Activated T-cell treated with anti-CD3 and anti-CD28 coated beads, Interleukin-2, amount 50 U/mL, for 1 hour (primary cell): ENCODE measurements around the gene RPL15.
A peak's percentile ranks its signal among the peaks of the same experiment; 100 is the strongest.
"Not testable (repeated sequence)": the region's sequence is repeated elsewhere in the genome, so short reads cannot be mapped to it uniquely, and the experiment has no call there.

Experiments
- DNase-seq: peaks from one replicate; pipeline ENCODE4 v3.0.0-alpha.2; 2020

The RPL15 gene

GRCh38 chr3:23916886-23917678 is at the start of gene RPL15, which contains the start of gene NKIRAS1:
Gene RPL15 (plus strand): TSS chr3:23917132. CDS start chr3:23917860, 728 bp downstream.
Gene NKIRAS1 (minus strand): TSS chr3:23916990. CDS start chr3:23910904, 6,086 bp downstream.
- peak; percentile 95 for DNase-seq

DNA sequence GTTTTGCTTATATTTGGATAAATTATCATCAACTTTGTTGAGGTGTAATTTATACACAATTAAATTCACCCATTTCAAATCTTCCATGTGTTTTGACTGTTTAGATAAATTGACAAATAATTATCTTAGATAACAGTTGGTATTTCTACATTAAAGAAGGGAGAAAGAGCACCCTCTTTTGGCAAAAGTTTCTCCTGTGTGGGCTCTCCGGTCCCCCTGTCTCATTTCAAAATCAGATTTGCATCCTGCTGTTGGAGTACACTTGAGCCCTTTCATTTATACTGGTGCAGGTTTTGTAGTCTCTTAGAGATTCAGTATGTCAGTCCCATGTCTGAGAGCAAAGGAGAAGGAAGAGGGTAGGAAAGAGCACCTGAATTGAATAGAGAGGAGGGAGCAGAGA is 49.5 kb upstream of the RPL15 start:
- DNase-seq, result no peak

DNA sequence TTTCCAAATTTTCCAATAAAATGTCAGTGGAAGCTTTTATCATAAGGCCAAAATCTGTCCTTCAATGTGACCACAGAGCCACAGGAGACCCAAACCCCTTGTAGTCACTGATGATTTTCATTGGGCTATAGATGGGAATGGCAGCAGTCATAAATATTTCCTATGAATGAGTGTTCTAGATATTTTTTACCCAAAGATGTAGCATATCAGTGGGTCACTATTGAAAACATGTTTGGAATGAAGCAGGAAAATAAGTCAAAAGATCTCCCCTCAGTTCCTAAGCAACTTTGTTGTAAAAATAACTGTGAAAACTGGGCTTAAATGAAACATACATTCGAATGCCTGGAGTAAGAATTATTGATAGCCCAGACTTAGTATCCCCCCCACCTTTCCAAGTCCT is 49.1 kb upstream of the RPL15 start:
- no peak for DNase-seq

DNA sequence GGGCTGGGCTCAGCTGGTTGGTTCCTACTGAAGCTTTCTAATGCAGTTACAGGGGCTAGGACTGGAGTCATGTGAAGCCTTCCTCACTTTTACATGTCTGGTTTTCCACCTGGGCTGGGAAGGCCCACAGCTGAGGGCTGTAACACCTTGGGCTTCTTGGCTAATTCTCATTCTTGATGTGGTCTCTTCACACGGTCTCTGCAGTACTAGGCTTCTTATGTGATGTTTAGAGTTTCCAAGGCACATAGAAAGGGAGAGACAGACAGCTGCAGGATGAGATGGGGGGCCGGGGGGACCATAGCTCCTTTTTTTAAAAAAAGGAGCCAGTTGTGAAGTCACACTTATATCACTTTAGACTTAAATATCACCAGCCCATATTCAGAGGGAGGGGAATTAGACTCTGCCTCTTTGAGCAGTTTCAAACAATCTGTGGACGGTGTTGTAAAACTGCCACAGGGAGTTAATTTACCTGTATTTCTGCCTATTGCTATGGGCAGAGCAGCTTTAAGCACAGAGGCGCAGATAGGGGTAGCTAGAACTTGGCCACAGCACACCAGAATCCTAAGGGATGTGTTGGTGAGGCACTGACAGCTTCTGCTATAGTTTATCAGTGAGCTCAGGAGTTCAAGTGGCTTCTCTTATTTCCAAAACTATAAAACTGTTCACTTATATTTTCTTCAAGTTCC is 46.8 kb upstream of the RPL15 start:
- DNase-seq, result no peak

GRCh38 chr3:23870663-23871043 is 46.3 kb upstream of the RPL15 start:
- DNase-seq, result not testable (repeated sequence)

- DNase-seq, result not testable (repeated sequence)
Measured at GRCh38 chr3:23871361-23871760, 45.6 kb upstream of the RPL15 start.

GRCh38 chr3:23872330-23872729 is 44.6 kb upstream of the RPL15 start:
- DNase-seq, result no peak

DNA sequence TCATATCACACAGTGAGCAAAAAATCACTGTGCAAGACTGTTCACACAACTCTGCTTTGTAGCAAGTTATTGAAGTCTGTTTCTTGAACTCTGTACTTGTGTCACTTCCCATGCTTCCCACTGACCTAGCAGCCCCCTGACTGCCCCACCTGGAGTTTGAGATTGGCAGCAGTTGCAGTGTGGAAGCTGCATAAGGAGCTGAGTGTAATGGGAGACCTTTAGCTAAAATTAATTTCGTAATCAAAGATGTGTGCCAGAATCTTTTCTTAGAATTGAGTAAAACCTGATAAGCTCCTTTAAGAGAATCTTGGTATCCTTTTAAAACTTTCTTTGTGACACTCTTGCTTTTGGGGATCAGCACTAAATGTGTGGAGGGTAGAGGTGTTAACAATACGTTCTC is 43.0 kb upstream of the RPL15 start:
- no peak for DNase-seq

DNA sequence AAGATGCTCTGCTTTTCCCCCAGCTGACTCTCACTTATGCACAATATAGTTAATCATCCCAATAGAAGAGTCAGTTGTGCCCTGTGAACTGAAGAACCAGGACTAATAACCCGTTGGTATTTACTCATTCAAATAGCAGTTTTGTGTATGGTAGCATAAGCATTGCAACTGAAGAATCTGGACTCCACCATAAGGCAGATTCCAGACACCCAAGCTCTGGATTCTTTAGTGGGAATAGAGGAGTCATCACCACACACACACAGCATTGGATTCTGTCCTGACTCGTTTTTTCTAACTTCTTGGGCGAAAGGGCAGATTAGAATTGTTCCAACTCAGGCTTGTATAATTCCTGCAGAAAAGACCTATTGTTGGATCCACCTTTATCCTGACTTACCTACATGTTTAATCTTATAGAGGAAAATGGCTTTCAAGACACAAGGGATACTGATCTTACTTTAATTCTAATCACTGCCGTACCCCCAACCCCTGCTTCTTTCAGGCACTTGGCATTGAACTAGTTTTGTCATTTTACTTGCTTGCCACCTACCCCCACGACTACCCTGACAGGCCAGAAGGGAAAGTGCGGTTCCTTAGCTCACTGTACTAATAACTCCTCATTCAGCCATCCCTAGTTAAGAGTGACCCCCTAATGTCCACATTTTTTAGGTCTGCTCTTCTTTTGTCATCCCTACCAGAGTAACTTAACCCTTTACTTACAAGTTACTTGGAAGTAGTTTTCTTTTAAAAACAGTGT is 42.4 kb upstream of the RPL15 start:
- no peak for DNase-seq

DNA sequence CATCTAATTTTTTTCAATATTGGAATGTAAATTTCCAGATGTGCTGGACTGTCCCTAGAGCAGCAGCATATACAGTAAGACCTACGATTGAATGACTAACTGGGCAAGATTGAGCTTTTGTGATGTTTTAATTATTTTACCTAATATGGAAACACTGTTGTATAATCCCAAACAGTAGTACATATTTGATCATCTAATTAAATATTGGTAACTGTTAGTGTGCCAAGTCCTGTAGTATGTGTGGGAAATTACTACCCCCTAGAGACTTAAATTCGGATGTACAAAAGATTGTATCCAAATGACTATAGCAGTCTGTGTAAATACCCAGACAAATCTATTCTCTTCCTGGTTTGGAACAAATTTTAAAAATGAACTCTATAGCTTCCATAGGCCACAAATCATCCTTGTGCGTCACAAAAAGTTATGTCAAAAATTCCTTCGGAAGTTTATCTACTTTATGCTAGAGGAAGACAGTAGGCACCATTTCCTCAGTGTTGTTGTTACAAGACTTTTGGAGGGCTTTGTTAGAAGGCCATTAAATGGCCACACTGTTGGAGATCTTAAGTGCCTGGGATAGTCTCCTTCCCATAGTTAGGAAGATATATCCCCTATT is 41.7 kb upstream of the RPL15 start:
- DNase-seq, result no peak

- DNase-seq, result no peak
Measured at GRCh38 chr3:23876923-23877322, 40.0 kb upstream of the RPL15 start.

DNA sequence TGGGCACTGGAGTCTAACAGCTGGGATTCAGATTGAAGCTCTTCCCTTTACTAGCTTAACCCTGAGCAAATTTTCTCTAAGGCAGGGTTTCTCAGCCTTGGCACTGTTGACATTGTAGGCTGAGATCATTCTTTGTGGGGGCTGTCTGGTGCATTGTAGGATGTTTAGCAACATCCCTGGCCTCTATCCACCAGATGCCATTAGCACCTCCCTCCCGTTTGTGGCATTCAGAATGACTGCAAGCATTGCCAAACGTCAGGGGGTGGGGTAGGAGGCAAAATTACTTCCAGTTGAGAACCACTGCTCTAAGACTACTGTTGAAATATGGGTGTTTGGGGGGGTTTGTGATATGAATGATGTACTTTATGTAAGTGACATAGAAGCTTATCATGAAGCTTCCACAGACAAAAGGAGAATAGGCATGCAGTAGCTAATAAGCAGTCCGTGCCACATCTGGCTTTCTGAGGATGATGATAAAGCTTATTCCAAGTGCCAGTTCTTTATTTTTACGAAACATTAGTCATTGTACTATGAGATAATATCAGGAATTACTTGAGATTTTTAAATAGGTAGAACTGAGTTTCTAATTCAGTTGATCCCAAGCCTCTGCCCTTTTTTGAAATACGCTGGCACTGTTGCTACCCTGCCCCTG is 39.5 kb upstream of the RPL15 start:
- no peak for DNase-seq

DNA sequence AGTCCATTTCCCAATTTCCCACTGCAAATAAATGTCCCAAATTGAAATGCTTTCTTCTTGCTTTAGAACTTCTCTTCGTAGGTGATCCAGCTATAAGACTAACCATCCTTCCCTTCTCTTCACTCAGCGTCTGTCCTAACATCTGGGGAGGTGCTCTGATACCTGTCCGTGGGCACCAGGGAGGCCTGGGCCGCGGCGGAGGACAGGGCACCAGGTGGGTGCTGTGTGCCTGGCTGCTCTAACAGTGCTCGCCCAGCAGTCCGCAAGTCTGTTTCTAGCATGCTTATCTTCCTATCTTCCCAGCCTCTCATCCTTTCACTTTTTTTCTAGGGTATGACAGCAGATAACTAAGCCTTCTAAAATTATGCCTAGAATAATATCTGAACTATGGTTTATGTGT is 37.4 kb upstream of the RPL15 start:
- no peak for DNase-seq

- no peak for DNase-seq
Measured at GRCh38 chr3:23880703-23881339, 36.1 kb upstream of the RPL15 start.

- not testable (repeated sequence) for DNase-seq
Measured at GRCh38 chr3:23881993-23882392, 34.9 kb upstream of the RPL15 start.

DNA sequence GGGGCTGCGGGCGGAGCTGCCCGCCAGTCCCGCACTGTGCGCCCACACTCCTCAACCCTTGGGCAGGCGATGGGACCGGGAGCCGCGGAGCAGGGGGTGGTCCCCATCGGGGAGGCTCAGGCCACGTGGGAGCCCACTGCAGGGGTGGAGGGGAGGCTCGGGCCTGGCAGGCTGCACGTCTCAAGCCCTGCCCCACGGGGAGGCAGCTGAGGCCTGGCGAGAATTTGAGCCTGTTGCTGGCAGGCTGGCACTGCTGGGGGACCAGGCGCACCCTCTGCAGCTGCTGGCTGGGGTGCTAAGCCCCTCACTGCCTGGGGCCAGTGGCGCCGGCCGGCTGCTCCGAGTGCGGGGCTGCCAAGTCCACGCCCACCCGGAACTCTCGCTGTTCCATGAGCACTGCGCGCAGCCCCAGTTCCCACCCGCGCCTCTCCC is 34.4 kb upstream of the RPL15 start:
- DNase-seq, result no peak

GRCh38 chr3:23884481-23884880 is 32.5 kb upstream of the RPL15 start:
- DNase-seq, result no peak

DNA sequence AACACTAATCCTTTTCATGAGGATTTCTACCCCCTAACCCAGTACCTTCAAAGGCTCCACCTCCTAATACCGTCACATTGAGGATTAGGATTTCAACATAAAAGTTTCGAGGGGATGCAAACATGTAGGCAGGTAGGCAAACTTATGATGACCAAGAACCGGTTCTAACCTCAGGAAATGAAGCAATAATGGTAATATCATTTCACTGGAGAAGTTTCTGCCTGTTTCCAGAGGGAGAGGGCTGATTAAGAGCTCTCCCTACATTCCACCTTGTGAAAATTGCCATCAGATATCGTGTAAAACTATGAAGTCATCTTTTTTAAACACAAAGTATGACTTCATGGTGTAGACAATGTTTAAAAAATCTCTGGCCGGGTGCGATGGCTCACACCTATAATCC is 31.7 kb upstream of the RPL15 start:
- no peak for DNase-seq

- DNase-seq, result no peak
Measured at GRCh38 chr3:23886311-23886710, 30.6 kb upstream of the RPL15 start.

- DNase-seq, result no peak
Measured at GRCh38 chr3:23888617-23889228, 28.2 kb upstream of the RPL15 start.

DNA sequence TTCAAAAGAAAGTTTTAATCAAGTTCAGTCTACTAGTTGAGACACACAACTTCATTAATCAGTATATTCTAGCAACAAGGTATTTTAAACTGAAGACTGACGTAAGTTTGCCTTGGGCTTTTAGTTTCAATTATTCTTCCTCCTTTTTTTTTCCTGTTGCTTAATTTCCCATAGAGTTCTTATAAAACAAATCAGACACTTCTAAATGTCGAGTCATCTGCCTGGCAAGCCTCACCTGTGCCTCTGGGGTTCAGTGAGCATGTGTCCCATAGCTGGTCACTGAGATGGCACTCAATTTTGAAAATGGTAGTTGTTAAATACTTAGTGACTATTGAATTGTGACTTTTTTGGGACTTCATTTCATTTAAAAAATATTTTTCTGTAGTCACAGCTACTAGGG is 27.5 kb upstream of the RPL15 start:
- DNase-seq, result no peak

- DNase-seq, result no peak
Measured at GRCh38 chr3:23889950-23890349, 27.0 kb upstream of the RPL15 start.
